Osteocyte (in vitro differentiated cells): ENCODE data around the gene BBC3. TPM values are rescaled to one million over a fixed set of nuclear protein-coding genes. Genes with fewer than 3 reads are reported as not detected.

Experiments used
- DNase-seq: peaks from one replicate; pipeline ENCODE4 v3.0.0; 2021; ENCODE audit warnings: mixed read lengths; ENCODE audit not compliant: unreplicated experiment; ENCODE audit errors: extremely low spot score
- H3K27ac Mint-ChIP-seq: one replicate; pipeline ENCODE4 v1.8.0; 2021; ENCODE audit warnings: mild to moderate bottlenecking, mixed read lengths; ENCODE audit not compliant: unreplicated experiment
- H3K27me3 Mint-ChIP-seq: one replicate; pipeline ENCODE4 v1.8.0; 2021; ENCODE audit warnings: mixed read lengths; ENCODE audit not compliant: unreplicated experiment
- H3K36me3 Mint-ChIP-seq: one replicate; pipeline ENCODE4 v1.8.0; 2021; ENCODE audit warnings: mixed read lengths; ENCODE audit not compliant: unreplicated experiment
- H3K4me1 Mint-ChIP-seq: one replicate; pipeline ENCODE4 v1.8.0; 2021; ENCODE audit warnings: mixed read lengths; ENCODE audit not compliant: unreplicated experiment
- H3K4me3 Mint-ChIP-seq: one replicate; pipeline ENCODE4 v1.8.0; 2021; ENCODE audit warnings: mild to moderate bottlenecking, moderate library complexity, mixed read lengths; ENCODE audit not compliant: unreplicated experiment
- H3K9me3 Mint-ChIP-seq: one replicate; pipeline ENCODE4 v1.8.0; 2021; ENCODE audit warnings: mixed read lengths; ENCODE audit not compliant: unreplicated experiment
- total RNA-seq: library from RNA; stranded (reverse); gene quantifications from 2 replicates; pipeline ENCODE4 v1.2.1, GENCODE V29; 2021
- TF ChIP-seq, protein P1 (sequence below): fragments of 200-600 bp; sonication (generic); IDR thresholded peaks from 2 replicates; pipeline ENCODE4 v1.5.0; 2021; ENCODE audit warnings: antibody characterized with exemption, mild to moderate bottlenecking, moderate library complexity

BBC3 gene
- total RNA-seq, 1 donor from 2014 or later = 34.3 TPM

DNA sequence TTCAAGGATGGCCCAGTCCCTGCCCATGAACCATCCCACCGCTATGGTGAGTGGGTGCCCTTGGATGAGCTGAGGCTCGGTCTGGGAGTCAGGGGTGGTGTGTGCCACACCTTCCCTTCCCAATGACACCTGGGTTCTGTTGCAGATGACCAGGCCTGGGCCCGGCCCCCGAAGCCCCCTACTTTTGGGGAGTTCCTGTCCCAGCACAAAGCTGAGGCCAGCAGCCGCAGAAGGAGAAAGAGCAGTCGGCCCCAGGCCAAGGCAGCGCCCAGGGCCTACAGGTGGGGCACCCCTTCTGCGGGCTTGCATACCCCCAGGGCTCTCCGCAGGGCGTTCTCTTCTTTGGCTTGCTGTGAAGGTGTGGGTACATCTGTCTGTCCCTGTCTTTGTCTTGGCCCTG is 39.4 kb upstream of the BBC3 start:
- no peak overlapping the region for H3K27ac Mint-ChIP-seq
- no peaks in the 10 kb centered on the region for H3K27me3 Mint-ChIP-seq
- TF ChIP-seq, protein P1, sequence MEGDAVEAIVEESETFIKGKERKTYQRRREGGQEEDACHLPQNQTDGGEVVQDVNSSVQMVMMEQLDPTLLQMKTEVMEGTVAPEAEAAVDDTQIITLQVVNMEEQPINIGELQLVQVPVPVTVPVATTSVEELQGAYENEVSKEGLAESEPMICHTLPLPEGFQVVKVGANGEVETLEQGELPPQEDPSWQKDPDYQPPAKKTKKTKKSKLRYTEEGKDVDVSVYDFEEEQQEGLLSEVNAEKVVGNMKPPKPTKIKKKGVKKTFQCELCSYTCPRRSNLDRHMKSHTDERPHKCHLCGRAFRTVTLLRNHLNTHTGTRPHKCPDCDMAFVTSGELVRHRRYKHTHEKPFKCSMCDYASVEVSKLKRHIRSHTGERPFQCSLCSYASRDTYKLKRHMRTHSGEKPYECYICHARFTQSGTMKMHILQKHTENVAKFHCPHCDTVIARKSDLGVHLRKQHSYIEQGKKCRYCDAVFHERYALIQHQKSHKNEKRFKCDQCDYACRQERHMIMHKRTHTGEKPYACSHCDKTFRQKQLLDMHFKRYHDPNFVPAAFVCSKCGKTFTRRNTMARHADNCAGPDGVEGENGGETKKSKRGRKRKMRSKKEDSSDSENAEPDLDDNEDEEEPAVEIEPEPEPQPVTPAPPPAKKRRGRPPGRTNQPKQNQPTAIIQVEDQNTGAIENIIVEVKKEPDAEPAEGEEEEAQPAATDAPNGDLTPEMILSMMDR = no peak
- H3K4me1 Mint-ChIP-seq = peaks cover 14% of the 10 kb centered on the region
- DNase-seq = no peak
- no peak overlapping the region for H3K4me3 Mint-ChIP-seq
- no peaks in the 10 kb centered on the region for H3K9me3 Mint-ChIP-seq
- peaks cover 11% of the 10 kb centered on the region for H3K36me3 Mint-ChIP-seq

GRCh38 chr19:47269596-47269995 is 38.6 kb upstream of the BBC3 start:
- Mint-ChIP-seq H3K9me3 (no peaks in the 10 kb centered on the region), H3K4me3 (no peak overlapping the region)

DNA sequence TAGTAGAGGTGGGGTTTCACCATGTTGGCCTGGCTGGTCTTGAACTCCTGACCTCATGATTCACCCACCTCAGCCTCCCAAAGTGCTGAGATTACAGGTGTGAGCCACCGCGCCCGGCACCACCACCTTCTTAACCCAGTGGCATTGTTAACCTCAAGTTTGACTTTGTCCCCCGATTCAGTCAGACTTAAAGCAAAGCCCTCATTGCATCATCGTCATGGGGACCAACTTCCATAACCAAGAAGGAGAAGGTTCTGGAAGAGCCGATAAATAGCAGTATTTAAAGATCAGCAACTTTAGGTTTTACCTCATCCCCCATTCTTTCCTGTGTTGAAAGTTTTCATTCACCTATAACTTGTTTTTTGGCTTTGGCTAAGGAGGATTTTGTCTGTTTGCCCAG is 37.0 kb upstream of the BBC3 start:
- Mint-ChIP-seq H3K36me3 (peaks cover 20% of the 10 kb centered on the region), H3K4me3 (no peak overlapping the region), H3K9me3 (no peaks in the 10 kb centered on the region), H3K27ac (no peak overlapping the region), H3K27me3 (no peaks in the 10 kb centered on the region), H3K4me1 (peaks cover 11% of the 10 kb centered on the region)
- TF ChIP-seq, protein P1 = no peak
- no peak for DNase-seq

More at GRCh38 chr19:47269596-47269995, 38.6 kb upstream of the BBC3 start:
- Mint-ChIP-seq H3K4me1 (peaks cover 11% of the 10 kb centered on the region), H3K27ac (no peak overlapping the region), H3K36me3 (peaks cover 13% of the 10 kb centered on the region), H3K27me3 (no peaks in the 10 kb centered on the region)
- DNase-seq = no peak
- TF ChIP-seq, protein P1 = no peak

- peaks cover 4% of the 10 kb centered on the region for H3K4me1 Mint-ChIP-seq
- no peaks in the 10 kb centered on the region for H3K9me3 Mint-ChIP-seq
- TF ChIP-seq, protein P1 = no peak
- no peak overlapping the region for H3K27ac Mint-ChIP-seq
- peaks cover 26% of the 10 kb centered on the region for H3K36me3 Mint-ChIP-seq
- H3K4me3 Mint-ChIP-seq = no peak overlapping the region
- no peak for DNase-seq
- no peaks in the 10 kb centered on the region for H3K27me3 Mint-ChIP-seq
Measured at GRCh38 chr19:47267350-47267759, 36.4 kb upstream of the BBC3 start.

DNA sequence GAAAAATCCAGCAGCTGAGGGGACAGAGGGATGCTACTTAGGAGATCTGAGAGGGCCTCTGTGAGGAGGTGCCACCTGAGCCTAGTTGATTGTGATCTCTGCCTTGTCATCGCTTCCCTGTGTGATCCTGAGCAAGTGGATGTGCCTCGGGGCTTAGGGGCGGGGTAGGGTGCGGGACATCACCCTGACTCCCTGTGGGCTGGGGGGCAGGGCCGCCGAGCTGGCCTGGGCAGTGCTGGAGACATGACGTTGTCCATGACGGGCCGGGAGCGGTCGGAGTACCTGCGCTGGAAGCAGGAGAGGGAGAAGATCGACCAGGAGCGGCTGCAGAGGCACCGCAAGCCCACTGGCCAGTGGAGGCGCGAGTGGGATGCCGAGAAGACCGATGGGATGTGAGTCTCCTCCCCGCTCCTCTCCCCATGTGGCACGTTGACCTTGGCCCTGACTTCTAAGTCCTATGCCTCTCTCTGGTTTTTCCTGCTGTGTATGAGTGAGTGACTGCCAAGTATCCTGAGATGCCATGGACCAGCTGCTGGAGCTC is 35.5 kb upstream of the BBC3 start:
- Mint-ChIP-seq H3K4me3 (no peak overlapping the region), H3K27ac (no peak overlapping the region), H3K9me3 (no peaks in the 10 kb centered on the region), H3K27me3 (no peaks in the 10 kb centered on the region), H3K36me3 (peaks cover 30% of the 10 kb centered on the region), H3K4me1 (peaks cover 2% of the 10 kb centered on the region)
- TF ChIP-seq, protein P1 = no peak
- no peak for DNase-seq
